Left cardiac atrium (tissue), 4 donors: ENCODE measurements around the gene CIRBP. TPM values are rescaled to one million over a fixed set of nuclear protein-coding genes. Genes with fewer than 3 reads are reported as not detected.

Experiments used
- ATAC-seq, 2 donors: fragments of 200-7000 bp; cut with Tn5 transposase; one replicate each; pipeline ENCODE4 v1.9.1; 2020; ENCODE audit warnings: mild to moderate bottlenecking in 2 of 2, moderate library complexity in 2 of 2
- DNase-seq: peaks from one replicate; pipeline ENCODE4 v3.0.0-alpha.2; 2020
- intact Hi-C, 2 donors: fragments of 100-400 bp; cut with DNase I; formaldehyde crosslinking; loops; one replicate each; pipeline versions ENCODE4 v1.14.1 to v1.15.1; 2022 to 2023
- total RNA-seq, 2 donors: library from RNA; stranded (reverse); fragmentation: NEBNext Ultra II Directional; extraction: Animal tissue kit (Norgen Biotek cat#: 25700); gene quantifications; one replicate each; pipeline ENCODE4 v1.2.1, GENCODE V29; 2021
- donor health status: DM: no; HTN: yes; CAD: no.
- donor health status: DM: no; HTN: yes; CAD: no; lungs with severe emphysema.
- donor health status: DM: yes; HTN: yes; CAD: no.
- donor health status: Dilated cardiomyopathy.

CIRBP gene
- total RNA-seq, 2 donors from 2014 or later, result 229 to 379 TPM

DNA sequence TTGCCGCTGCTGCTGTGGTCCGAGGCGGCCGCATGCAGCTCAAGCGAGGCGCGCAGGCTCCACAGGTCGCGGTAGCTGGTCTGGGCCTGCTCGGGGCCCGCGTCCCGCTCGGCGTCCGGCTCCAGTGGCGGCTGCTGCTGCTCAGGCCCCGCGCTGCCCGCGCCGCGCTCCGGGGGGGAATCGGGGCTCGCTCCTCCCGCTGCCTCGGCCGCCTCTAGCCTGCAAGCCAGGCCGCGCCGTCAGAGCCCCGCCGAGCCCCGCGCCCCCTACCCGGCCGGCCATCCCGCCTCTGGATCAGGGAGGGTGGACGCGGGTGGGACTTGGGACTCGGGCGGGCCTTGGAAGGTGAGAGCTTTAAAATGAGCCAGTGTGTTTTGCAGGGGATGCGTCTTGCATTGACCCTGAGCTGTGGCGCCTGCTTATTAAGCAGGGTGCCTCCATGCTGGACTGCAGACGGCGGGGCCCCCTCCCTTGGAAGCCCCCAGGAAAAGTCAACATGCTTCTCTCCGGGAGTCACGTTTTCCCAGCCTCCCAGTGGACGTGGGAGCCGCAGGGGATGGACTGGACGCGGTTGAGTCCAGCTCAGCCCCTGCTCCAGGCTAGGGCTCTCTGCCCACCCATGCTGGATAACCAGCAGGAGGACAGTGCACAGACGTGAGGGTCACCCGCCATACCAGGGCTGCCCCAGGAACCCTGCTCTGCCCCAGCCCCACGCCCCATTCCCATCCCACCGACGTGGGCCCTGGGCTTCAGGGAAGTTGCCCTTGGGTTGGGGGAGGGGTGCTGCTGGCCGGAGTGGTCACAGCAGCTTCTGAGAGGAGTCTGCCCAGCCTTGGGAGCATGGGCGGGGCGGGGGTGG lies 39.0 kb upstream of the CIRBP start:
- ATAC-seq (no peak), DNase-seq (no peak)
- intact Hi-C loops, result no loop called here

DNA sequence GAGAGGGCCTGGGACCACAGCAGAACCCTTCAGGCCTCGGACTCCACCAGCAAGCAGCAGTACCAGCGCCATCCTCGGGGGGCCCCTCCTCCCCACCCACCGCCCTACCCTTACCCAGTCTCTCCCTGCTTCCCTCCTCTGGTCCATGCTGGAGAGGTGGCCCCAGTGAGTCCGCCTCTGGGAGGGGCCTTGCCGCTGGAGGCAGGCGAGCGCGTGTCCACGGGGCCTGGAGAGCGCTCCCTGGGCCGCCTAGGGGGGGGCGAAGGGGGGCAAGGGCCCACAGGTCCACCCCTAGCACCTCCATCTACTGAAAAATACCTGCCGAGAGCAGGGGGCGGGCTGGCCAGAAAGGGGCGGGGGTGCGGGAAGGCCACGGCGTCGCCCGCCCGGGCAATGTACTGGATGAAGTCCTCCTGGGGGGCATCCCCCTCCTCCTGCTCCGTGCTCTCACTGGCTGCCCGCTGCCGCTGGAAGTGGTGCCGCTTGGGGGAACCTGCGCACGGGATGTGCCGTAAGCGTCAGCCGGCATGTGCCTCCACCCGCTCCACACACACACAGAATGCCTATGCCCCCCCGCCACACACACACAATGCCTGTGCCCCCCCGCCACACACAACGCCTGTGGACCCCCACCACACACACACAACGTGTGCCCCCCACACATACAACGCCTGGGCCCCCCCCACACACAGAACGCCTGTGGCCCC lies 38.2 kb upstream of the CIRBP start:
- DNase-seq (no peak), ATAC-seq (no peak)
- intact Hi-C loops, result no loop called here

DNA sequence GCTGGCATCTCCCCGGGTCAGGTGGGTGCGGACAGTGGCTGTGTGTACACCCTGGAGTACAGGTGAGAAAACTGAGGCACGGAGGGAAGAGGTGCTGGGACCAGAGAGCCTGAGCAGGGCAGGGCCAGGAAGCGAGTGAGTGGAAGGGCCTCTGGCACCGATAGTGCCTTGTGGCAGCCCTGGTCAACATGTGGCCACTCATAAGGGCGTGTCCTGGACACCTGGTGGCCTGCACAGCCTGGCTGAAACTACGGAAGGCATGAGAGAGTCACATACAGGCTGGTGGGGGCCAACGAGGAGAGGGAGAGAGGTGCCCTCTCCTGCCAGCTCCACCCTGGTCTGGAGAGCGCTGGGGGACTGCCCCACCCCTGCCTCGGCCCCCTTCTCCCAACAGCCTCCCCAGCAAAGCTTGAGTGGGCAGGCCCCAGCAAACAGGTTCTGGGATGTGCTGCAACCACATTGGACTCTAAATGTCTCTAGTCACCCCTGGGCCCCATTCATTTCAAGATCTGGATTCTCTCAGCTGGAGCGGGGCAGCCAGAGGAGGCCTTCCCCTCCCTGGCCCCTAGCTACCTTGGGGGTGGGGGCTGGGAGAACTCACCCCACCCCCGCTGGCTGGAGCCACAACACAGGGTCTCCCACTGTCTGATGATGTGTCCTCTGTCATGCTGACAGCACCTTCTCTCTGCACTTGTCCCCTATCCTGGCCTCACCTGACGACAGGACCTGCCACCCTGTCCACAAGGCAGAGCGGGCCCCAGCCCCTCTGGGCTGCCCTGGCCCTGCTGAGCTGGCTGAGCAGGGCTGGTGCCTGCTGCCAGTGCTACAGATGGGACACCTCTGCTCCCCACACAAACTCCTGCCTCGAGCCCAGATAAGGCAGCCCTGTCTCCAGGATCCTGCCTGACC lies 37.1 kb upstream of the CIRBP start:
- no peak for DNase-seq
- ATAC-seq, result peak; percentile 4 to 19
- intact Hi-C loops, result no loop called here

DNA sequence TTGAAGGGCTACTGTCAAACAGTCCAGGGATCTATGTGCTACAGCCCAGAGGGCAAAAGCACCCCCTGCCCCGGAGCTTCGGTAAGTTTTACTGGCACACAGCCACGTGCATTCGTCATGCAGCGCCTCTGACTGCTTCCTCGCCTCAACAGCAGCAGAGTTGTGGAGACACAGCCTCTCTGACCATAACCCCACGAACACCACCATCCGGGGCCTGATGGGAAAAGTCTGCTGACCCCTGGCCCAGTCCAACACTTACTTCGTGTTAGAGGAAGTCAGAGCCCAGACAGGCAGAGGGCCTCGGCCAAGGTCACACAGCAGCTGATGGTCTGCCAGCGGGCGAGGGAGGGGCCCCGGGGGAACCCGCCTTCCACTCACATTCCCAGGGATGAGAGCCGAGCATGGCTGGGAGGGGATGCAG lies 36.5 kb upstream of the CIRBP start:
- DNase-seq (peak; percentile 68), ATAC-seq (peak; percentile 17 to 24)
- intact Hi-C loops, result no loop called here

DNA sequence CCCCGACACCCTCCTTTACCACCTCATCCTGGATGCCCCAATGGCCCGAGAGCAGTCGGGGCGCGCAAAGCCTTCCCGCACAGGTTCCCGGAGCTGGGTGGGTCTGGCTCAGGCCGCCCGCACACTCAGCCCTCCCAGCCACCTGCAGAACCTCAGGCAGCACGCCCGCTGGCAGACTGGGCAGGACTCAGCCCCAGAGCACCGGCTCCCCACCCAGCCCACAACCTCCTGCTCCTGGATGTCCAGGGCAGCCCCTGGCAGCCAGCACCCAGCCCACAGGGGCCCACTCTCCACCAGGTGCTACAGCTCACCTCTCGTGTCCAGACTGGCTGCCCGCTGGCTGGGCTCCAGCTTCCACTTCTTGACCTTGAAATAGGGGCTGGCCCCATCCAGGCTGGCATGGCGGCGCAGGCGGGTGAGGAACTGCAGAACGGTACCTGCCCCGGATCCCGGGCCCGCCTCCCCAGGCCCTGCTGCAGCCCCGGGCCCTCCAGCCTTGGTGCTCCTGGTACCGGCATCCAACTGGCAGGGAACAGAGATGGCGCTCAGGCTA lies 35.9 kb upstream of the CIRBP start:
- DNase-seq, result no peak
- intact Hi-C loops, result no loop called here
- no peak for ATAC-seq

DNA sequence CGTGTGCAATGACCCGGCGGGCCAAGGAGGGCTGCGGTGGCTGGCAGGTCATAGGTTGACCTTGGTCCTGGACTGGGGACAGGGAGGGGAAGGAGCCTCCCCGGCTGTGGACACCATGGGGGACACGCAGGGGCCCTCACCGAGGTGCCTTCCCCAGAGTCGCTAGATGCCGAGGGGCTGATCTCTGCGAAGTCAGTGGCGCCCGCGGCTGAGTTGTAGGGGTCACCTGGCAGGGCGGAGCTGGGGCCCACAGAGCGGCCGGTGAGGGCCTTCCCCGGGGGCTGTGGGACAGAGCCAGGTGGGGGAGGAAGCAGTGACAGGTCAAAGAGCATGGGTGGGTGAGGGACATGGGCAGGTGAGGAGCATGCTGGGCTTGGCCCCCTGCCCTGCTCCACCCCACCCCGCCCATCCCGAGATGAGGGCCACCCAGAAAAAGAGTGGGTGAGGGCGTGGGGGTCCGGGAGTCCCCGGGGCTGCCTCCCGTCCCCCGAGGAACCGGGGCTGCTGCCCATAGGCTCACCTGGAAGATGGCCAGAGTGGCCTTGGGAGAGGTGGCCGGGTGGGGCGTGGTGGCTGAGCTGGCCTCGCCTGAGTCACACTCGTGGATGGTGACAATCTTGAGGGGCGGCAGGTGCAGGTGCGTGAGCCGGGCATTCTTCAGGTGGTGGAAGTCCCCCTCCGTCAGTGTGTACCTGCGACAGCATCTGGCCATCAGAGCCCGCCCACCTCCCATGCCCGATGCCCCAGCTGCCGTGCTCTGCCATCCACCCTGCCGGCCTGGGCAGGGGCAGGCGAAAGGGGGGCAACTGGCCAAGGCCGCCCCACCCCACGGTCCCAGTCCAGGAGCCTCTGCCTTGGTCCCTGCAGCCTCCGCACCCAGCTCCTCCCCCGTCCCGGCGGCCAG lies 34.8 kb upstream of the CIRBP start:
- intact Hi-C loops, result no loop called here
- no peak for ATAC-seq

DNA sequence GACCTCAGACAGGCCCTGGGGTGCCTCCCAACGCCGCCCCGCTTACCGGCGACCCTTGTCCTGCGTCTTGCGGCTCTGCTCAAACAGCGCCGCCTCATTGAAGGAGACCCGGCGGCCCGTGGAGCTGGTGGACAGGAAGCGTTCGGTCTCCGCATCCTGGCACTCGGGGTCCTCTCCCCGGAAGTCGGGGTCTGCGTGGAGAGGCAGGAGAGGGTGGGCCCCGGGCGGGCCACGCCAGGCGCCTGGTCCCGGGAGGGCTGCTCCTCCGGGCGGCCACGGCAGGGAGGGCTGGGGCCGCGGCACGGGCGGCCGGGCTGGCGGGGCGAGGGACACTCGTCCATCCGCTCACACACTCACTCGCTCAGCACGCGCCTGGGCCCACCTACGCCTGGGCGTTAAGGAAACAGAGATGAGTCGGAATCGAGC lies 34.2 kb upstream of the CIRBP start:
- no peak for ATAC-seq
- intact Hi-C loops, result no loop called here
- no peak for DNase-seq

More for the DNA sequence above, 34.8 kb upstream of the CIRBP start:
- no peak for DNase-seq

DNA sequence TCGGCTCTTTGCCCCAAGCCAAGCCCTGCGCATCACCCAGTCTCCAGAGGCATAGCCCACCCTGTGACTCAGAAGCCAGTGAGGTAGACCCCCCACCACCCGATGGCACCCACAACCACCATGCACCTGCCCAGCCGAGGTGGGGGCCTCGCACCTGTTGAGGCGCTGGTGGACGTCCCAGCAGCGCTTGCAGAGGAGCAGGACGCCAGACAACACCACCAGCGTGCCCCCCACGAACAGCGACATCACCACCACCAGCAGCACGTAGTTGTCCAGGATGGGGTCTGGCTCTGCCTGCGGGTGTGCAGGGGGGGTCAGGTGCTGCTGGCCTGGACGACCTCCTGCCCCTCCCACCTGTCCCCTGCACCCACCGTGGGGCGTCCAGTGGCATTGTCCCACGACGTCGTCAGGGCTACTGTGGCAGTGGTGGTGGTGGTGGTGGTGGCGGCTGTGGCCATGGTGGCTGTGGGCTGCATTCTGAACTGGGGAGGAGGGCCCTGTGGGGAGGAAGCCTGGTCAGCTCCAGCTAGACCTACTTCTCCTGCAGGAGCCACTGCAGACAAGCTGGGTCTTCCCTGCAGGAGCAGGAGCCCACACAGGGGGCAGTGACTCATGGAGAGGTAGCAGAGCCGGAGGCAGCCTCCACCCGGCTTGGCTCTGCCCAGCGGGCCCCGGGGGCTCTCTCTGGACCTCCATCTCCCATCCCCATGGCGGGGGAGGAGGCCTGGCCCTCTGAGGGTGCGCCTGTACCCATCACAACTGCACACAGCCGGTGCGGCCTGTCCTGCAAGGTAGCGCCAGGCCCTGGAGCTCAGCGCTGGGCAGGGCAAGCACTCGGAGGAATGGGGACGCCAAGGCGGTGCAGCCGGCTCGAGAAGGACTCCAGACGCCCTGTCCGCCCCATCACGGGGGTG lies 33.2 kb upstream of the CIRBP start:
- ATAC-seq, result no peak
- intact Hi-C loops, result no loop called here

DNA sequence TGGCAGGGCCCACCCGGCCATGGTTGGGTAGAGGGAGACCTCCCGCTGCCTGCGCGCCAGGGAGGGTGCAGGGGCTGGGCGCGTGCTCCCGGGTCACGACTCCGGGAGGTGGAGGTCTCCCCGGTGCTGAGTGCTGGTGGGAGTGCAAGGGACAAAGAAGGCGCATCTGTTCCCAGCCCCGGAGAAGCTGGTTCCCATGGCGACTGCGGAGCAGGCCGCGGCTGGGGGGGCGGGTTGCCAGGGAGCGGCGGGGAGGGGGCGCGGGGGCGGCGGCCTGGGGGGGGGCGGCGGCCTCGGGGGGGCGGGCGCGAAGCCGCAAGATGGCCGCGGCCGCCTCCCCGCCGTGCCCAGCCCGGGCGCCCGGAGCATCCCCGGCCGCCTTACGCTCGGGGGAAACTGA lies 32.6 kb upstream of the CIRBP start:
- no peak for DNase-seq
- intact Hi-C loops, result no loop called here
- no peak for ATAC-seq

More for the DNA sequence above, 33.2 kb upstream of the CIRBP start:
- DNase-seq, result no peak

DNA sequence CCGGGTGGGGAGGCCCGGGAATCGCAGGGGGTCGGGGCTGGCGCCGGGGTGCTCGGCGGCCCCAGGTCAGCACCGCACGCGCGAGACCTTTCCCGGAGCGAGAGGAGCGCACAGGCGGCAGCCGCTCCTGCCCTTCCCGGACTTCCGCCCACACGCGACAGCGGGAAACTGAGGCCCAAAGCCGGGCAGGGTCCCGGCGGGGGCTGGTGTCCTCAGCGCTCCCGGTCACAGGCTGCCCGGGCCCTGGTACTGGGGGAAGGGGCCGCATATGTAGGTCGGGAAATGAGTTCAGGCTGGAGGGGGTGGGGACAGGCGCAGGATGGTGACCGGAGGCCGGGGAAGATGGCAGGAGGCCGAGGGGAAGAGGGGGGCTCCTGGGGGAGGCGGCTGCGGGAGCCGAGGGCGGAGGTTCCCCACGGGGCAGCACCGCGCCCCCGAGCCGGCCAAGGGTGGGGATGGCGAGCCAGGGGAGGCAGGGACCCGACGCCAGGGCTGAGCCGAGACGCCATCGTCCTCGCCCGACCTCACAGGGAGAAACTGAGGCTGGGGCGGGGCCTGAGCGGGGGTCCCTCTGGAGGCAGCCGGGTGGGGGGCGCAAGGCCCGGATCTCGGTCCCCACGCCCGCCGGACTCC lies 32.0 kb upstream of the CIRBP start:
- intact Hi-C loops, result no loop called here
- ATAC-seq, result no peak
- peak; percentile 62 for DNase-seq

DNA sequence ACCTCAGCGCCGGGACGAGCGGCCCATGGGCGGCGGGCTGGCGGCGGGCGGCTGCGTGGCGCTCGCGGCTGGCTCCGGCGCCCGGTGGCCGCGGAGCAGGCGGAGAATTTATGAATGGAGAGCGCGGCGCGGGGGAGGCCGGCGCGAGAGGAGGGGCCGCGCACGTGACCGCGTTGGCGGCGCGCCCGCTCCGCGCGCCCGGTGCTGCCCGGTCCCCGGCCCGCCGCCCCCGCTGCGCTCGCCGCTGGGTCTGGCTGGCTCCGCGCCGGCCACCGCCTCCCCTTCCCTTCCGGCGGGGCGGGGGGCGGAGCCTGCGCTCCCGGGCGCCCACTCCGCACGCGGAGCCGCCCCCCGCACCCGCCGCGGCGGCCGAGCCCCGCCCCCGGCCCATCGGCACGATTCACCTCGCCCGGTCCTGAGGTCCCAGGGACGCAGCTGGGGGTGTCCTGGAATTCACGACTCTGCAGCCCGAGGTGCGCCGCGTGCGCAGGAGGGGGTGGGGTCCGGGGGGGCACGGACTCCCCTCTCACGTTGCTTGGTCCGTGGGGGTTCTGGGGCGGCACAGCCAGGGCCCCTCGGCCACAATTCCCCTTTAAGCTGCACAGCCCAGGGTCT lies 31.3 kb upstream of the CIRBP start, which contains the start of gene CBARP:
Gene CBARP (minus strand): TSS at position 252 of the 615 bp plus-strand sequence. CDS start 1,905 bp downstream, outside the sequence.
- ATAC-seq (peak in 1 of 2 donors; percentile 6), DNase-seq (peak; percentile 62)
- intact Hi-C loops, result no loop called here

DNA sequence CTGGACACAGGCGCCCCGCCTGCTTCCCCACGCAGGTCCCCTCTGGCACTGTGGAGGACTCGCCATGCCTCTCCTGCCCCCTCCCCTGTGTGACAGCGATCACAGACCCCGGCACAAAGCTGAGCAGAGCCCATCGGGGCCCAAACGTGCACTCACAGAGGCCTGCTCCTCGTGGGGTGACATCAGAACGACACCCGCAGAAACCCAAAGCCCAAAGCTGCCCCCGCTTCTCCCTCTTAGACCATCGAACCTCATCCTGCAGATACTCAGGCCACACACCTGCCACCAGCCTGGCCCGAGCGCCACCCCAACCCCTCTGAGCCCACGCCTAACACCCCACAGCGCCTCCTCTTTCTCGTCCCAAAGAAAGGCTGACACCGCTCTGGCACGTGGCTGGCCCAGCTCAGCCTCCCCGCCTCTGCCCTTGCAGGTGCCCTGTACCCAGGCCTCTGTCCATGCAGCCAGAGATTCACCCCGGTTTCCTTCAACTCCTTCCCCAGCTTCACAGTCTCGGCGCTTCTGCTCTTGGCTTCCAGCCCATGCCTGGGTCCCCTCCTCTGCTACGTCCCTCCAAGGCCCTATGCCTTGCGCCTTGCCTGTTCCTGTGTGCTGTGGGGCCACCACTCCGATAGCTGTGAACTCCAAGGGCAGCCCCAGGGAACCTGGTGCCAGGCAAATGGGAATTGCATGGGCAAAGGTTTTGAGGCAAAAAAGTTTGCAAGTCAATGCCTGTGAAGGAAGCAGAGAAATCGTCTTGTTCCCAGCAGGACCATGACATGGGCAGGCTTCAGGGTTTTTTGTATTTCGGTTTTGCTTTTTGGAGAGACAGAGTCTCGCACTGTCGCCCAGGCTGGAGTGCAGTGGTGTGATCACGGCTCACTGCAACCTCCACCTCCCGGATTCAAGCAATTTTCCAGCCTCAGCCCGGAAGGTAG lies 30.5 kb upstream of the CIRBP start:
- no peak for DNase-seq
- intact Hi-C loops, result no loop called here
- ATAC-seq, result no peak

DNA sequence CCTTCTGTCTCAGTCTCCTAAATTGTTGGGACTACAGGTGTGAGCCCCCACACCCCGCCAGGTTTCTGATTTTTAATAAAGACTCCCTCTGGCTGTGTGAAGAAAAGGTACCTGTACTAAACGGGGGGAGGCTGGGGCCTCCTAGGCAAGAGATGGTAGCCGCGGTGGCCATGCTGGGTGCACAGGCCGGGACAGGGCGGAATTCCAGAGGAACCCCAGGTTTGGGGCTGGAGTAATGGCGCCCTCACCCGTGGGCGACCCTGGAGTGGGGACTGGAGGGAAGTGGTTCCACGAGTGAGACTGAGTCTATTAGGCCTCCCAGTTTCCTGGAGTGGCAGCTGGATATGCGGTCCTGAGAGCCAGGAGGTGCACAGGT lies 29.7 kb upstream of the CIRBP start:
- intact Hi-C loops, result no loop called here
- no peak for ATAC-seq
- no peak for DNase-seq

DNA sequence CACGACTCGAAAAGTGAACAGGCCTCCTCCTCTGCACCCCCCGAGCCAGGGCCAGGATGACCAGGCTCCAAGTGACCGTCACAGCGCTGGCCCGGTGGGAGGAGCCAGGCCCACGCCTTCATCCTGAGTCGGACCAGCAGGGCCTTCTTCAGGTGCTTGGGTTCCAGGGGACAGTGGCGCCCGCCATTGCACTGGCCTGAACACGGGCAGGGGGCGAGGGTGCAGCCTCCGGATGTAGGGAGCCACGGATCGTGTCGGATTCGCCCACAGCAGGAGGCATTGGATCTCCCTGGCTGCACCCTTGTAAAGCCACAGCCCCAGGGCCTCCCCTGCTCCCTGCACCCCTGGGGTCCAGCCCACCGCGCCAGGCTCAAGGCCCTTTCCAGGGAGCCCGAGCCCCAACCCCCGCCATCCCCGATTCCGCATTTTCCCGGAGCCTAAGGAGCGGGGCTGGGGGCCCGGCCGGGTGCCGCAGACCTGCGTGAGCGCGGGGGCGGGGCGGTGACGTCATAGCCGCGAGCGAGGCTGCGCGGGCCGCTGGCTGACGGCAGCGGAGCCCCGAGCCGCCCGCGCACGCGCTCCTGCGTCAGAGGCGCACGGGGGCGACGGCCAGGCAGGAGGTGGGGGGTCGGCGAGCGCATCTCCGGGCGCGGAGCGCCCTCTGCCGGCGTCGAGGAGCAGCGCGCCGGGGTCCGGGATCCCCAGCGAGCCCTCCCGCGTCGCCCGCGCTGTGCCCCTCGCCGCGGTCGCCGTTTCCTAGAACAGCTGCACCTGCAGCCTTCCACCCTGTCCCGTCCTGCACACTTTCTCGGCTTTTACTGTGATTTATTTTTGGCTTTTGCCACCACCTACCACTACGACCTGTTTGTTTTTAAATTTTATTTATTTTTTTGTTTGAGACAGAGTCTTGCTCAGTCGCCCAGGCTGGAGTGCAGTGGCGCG lies 29.1 kb upstream of the CIRBP start:
- intact Hi-C loops, result no loop called here
- peak; percentile 56 to 62 for ATAC-seq

More for the DNA sequence above, 29.1 kb upstream of the CIRBP start:
- peak; percentile 93 for DNase-seq
